Measurements from ENCODE around the gene SKIC8.

The SKIC8 gene

GRCh38 chr15:78299101-78299930, at the start of gene SKIC8:
Gene SKIC8 (minus strand): TSS chr15:78299609. CDS start chr15:78295686, 3,923 bp downstream.
- DNase-seq, result peak; percentile 83

DNA sequence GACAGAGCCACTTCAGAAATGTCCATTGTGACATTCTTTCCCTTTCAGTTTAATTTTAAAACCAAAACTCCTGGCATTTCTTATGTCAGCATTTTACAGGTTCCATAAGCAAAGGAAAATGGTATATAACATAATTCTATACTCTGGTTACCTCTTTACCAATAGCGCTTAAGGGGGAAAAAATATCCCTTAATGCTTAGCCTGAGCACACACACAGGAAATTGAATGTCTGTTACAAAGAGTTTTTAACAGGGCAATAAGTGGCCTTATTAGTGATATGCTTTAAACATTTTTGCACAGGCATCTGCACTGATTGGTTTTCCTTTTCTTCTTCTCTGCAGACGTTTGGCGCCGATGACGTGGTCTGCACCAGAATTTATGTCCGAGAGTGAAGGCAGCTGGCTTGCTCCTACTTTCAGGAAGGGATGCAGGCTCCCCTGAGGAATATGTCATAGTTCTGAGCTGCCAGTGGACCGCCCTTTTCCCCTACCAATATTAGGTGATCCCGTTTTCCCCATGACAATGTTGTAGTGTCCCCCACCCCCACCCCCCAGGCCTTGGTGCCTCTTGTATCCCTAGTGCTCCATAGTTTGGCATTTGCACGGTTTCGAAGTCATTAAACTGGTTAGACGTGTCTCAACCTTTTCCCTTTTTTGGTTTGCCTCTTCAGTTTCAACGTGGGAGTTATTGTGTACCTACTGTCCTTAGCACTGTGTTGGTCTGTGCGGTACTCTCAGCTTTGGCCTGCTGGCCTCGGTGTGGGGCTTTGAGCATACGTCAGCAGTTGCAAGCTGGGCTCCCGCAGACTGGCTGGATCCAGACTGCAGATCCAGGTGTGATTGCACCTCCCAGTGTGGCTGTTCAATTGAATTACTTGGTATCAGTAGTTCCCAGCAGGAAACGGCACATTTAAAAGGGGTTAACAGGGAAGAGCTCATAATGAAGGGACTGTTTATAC, 48.5 kb upstream of the SKIC8 start:
- DNase-seq, result no peak

- DNase-seq, result no peak
Measured at GRCh38 chr15:78345396-78346125, 46.2 kb upstream of the SKIC8 start.

DNA sequence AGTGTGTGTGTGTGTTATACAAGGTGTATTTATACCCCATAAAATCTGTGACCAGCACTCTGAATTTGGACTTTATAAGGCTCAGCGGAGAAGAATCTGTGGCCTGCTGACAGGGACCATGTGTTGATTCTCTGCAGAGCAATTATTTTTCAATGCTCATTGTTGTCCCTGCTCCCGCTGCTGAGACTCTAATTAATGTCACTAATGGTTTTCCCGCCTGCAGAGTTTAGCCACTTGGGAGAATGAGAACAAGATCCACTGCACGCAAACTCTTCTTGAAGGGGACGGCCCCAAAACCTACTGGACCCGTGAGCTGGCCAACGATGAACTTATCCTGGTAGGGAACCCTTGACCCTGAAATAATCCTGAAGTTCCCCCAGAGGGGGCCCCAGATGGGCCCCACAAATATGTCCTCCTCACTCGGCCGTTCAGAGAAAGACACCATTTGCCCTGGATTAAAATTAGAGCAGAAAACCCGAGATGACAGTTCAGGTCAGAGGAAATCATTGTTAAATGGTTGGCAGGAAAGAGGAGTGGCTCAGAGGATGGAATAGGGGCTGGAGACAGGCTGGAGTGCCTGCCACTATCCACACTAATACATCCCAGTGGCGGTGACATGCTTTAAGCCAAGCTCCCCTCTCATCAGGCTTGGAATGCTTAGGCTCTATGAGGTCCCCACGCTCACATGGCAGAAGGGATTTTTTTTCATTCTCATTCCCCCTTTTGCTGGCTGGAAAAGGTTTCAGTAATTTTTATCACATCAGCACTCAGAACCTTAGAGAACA, 44.1 kb upstream of the SKIC8 start:
- DNase-seq, result no peak

GRCh38 chr15:78342021-78342420, 42.6 kb upstream of the SKIC8 start:
- DNase-seq, result no peak

DNA sequence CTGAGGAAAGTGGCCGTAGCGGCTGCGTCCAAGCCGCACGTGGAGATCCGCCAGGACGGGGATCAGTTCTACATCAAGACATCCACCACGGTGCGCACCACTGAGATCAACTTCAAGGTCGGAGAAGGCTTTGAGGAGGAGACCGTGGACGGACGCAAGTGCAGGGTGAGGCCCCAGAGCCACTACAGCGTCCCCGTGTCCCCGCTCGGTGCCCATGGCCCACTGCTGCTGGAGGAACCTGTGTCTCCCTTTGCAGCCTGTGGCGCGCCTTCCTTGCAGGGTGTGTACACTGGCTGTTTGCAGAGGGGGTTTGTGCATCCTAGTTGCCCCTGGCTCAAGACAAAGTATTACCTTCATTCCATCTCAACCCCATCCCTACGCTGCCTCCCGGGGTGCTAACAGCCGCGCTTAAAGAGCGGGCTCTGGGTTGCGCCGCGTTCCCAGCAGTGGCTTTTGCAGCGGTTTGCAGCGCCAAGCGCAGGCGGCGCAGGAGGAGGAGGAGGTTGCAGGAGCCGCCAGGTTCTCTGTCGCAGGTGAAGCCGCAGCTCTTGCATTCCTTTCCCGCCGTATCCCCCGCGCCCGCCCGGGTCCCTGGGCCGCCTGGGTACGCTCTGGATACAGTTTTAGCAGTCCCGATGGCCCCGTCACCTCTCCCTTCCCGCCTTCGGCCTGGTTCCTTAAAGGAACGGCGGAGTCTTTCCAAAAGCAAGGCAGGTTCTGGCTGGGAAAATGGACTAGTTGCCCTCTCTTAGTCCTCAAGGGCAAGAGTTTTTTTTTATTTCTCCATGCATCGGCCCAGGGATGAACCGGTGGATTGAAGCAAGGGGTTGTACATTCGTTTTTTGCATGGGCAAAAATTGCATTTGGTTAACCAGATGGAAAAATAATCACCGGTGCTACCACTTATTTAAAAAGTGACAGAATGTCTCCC, 41.9 kb upstream of the SKIC8 start:
- DNase-seq, result no peak

- DNase-seq, result no peak
Measured at GRCh38 chr15:78340231-78341056, 41.0 kb upstream of the SKIC8 start, which contains the start of gene CRABP1. Gene CRABP1 (plus strand): TSS chr15:78340353. CDS start chr15:78340429, 76 bp downstream.

DNA sequence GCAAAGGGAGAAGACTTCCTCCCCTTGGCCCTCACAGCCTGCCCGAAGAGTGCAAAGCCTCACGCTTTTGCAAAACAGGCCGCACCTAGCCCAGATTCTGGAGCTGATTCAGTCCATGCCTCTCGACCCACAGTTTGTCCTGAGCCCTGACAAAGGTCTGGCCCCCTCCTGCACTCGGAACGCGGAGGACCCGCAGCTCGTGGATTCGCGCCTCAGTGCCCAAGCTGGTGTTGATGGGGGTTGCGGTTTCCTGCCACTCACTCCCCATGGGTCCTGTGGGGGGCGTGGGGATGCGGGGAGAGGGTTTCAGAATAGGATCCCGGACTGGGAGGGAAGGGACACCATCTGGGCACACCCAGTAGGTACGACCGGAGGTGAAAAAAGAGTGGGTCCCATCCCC, 40.1 kb upstream of the SKIC8 start:
- no peak for DNase-seq

DNA sequence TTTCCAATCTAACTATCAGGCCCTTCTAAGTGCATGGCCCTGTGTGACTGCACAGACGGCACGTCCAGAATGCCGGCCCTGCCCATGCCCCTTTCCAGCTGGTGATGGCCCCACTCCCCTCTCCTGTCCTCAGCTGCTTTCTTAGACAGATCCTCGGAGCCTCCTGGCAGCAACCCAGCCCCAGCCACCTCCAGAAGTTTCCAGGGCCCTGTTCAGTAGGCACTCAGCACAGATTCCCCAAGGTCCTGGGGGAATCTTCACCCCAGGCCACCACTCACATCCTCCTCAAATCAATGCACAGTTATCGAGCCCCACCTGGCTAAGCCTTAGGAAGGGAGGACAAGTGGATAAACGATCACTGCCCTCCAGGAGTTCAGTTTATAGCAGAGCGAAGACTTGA, 39.4 kb upstream of the SKIC8 start:
- no peak for DNase-seq

- DNase-seq, result no peak
Measured at GRCh38 chr15:78335985-78336384, 36.6 kb upstream of the SKIC8 start.

- no peak for DNase-seq
Measured at GRCh38 chr15:78334845-78335244, 35.4 kb upstream of the SKIC8 start.

GRCh38 chr15:78329625-78330024, 30.2 kb upstream of the SKIC8 start:
- no peak for DNase-seq

DNA sequence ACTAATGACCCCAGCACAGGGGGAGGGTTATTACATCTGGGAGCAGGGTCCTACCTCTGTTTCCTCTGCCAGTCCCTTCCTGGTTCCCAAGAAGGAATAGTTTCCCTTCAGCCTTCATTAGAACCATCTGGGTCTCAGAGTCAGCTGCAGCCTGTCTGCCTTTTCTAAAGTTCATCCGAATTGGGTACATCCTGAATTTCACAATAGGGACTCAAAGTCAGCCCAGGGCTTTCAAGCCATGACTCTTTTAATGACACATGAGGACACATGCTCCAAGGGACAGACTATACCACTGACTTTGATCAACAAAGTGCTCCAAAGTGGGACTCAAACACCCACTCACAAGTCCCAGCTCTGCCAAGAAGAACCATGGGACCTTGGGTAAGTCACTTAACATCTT, 28.1 kb upstream of the SKIC8 start:
- no peak for DNase-seq

- DNase-seq, result no peak
Measured at GRCh38 chr15:78325092-78325843, 25.9 kb upstream of the SKIC8 start.

GRCh38 chr15:78324144-78324543, 24.7 kb upstream of the SKIC8 start:
- DNase-seq, result no peak

- DNase-seq, result no peak
Measured at GRCh38 chr15:78323693-78324092, 24.3 kb upstream of the SKIC8 start.

GRCh38 chr15:78322724-78323521, 23.5 kb upstream of the SKIC8 start:
- DNase-seq, result no peak

DNA sequence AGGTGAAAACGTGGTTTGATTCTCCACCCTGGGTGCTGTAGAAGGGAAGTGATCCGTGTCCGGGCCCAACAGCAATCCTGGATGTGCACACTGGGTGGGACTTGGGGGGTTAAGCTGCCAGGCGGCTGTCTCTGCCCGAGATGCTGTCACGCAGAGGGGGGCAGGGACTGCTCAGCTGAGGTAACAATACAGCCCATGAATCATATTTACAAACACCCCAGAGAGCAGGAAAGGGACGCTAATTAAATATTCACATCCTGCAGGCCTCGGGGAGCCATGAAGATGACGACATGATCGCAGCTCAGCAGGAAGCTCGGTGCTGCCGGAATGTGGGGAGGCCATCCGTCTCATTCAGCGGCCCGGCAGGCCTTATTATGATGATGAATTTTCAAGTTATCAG, 22.8 kb upstream of the SKIC8 start:
- DNase-seq, result no peak

All from NCI-H1694 treated with DMSO at 0.1 percent for 48 hours (cell line).